Measurements from ENCODE around the gene INSL6. TPM values are rescaled to one million over a fixed set of nuclear protein-coding genes. Genes with fewer than 3 reads are reported as not detected.
"Not testable (repeated sequence)": the region's sequence is repeated elsewhere in the genome, so short reads cannot be mapped to it uniquely, and the experiment has no call there.

The INSL6 gene
- total and polyA plus RNA-seq, 12 donors: not detected

- peaks cover 0 to 17% (median 0%) of the 10 kb centered on the region in 7 donors for H3K27me3 ChIP-seq
- intact Hi-C loops (cut with DNase I): loop anchor here (1.0 to 10.0 kb wide), 12 partner anchors 238 to 421 kb away; no protein-coding TSS in a partner anchor
- peak; percentile 35 to 78 (median 71) for TF ChIP-seq CTCF (IDR thresholded peaks at IDR 0.05)
- H3K27ac ChIP-seq: no peak overlapping the region
- H3K4me1 ChIP-seq: no peaks in the 10 kb centered on the region
- no peaks in the 10 kb centered on the region for H3K9me3 ChIP-seq
- H3K36me3 ChIP-seq: no peaks in the 10 kb centered on the region
- ATAC-seq: peak in 6 of 8 donors; percentile 53 to 80 (median 72)
- WGBS, 2 donors: 27% methylated on average over 8 of the region's 8 CpGs
- H3K4me3 ChIP-seq: no peak overlapping the region
- peak in 1 of 2 donors; percentile 29 for DNase-seq
Observed at GRCh38 chr9:5186416-5187169, 1.2 kb upstream of the INSL6 start.

DNA sequence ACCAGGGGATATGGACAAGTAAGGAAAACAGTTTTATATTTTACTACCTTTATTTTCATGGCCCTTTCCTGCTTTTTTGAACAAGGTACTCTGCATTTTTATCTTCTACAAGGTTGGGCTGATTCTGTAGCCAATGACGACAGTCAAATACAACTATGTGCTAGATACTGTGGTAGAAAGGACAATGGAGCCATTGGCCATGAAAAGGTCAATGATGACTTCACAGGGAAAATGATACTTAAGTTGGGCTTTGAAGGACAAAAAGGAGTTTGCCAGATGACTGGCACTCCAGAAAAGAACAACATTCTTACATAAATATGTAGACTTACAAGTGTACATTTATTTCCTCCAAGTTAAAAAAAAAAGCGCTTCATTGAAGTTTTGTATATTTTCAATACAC is 663 bp downstream of the INSL6 start:
- no peak for ATAC-seq
- intact Hi-C loops (cut with DNase I): loop anchor here in 9 of 10 donors (5.0 to 10.0 kb wide), 9 partner anchors 240 to 423 kb away; no protein-coding TSS in a partner anchor
- WGBS, 2 donors: 91 to 92% methylated on average over 2 of the region's 2 CpGs

GRCh38 chr9:5180631-5181030 is 4.8 kb downstream of the INSL6 start:
- H3K4me1 ChIP-seq: not testable (repeated sequence)
- intact Hi-C loops (cut with DNase I): loop anchor here in 3 of 10 donors (5.0 to 10.0 kb wide), 3 partner anchors 244 to 407 kb away; no protein-coding TSS in a partner anchor

More for the DNA sequence above, 663 bp downstream of the INSL6 start:
- Histone ChIP-seq H3K4me3 (no peak overlapping the region), H3K27ac (no peak overlapping the region), H3K9me3 (peaks cover 0 to 12% (median under 1%) of the 10 kb centered on the region in 11 donors), H3K27me3 (peaks cover 0 to 17% (median 0%) of the 10 kb centered on the region in 7 donors), H3K36me3 (no peaks in the 10 kb centered on the region), H3K4me1 (no peaks in the 10 kb centered on the region)
- no peak for TF ChIP-seq CTCF (IDR thresholded peaks at IDR 0.05)
- no peak for DNase-seq

DNA sequence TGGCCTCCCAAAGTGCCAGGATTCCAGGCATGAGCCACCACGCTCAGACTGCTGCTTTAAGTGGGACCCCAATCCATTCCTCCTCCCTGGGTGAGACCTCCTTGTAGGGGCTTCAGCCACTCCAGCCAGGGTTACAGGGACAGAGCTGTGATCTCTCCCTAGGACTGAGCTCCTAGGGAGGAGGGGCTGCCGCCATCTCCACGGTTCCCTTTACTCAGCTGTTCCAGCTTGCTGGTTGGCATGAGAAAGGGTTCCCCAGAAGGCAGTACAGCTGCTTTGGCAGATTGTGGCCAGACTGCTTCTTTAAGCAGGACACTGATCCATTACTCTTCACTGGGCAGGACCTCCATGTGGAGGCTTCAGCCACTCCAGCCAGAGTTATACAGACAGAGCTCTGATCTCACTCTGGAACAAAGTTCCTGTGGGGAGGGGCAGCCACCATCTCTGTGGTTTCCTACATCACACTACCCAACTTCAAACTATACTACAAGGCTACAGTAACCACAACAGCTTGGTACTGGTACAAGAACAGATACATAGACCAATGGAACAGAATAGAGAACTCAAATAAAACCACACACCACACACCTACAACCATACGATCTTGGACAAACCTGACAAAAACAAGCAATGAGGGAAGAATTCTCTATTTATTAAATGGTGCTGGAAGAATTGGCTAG is 7.2 kb downstream of the INSL6 start:
- H3K36me3 ChIP-seq: no peaks in the 10 kb centered on the region
- no peak for ATAC-seq
- no peak overlapping the region for H3K27ac ChIP-seq
- no peak for DNase-seq
- no peaks in the 10 kb centered on the region for H3K27me3 ChIP-seq
- H3K9me3 ChIP-seq: peaks cover 0 to 25% (median 4%) of the 10 kb centered on the region in 11 donors
- H3K4me1 ChIP-seq: no peaks in the 10 kb centered on the region
- intact Hi-C loops (cut with DNase I): no loop called here
- H3K4me3 ChIP-seq: no peak overlapping the region
- WGBS, 2 donors: 88 to 90% methylated on average over 4 of the region's 4 CpGs
- TF ChIP-seq CTCF (IDR thresholded peaks at IDR 0.05): no peak

More at GRCh38 chr9:5180631-5181030, 4.8 kb downstream of the INSL6 start:
- H3K27ac ChIP-seq, H3K27me3 ChIP-seq, ATAC-seq, H3K36me3 ChIP-seq, H3K4me3 ChIP-seq, DNase-seq: not testable (repeated sequence)
- whole genome bisulfite sequencing, 2 donors: 88 to 89% methylated on average over 2 of the region's 2 CpGs
- H3K9me3 ChIP-seq: peaks cover 0 to 21% (median 4%) of the 10 kb centered on the region in 11 donors
